ENCODE measurements around the gene TMEM186.

DNA sequence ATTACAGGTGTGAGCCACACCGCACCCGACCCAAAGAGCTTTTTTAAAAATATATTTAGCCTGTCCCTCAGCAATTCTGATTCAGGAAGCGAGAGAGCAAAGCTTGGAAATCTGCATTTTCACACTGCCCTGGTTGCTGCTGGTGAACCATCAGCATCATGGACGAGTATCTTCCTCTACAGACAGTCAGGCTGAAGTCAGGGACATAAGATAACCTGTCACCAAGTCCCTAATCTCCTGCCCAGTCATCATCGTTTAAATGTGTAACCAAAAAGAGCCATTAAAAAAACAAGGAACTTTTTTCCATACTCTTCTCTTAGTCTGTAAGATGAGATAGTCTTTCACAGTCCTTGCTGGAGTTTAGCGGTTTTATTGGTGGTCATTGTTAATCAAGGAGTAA, 6.9 kb upstream of the TMEM186 start:
- TF ChIP-seq, protein P1, sequence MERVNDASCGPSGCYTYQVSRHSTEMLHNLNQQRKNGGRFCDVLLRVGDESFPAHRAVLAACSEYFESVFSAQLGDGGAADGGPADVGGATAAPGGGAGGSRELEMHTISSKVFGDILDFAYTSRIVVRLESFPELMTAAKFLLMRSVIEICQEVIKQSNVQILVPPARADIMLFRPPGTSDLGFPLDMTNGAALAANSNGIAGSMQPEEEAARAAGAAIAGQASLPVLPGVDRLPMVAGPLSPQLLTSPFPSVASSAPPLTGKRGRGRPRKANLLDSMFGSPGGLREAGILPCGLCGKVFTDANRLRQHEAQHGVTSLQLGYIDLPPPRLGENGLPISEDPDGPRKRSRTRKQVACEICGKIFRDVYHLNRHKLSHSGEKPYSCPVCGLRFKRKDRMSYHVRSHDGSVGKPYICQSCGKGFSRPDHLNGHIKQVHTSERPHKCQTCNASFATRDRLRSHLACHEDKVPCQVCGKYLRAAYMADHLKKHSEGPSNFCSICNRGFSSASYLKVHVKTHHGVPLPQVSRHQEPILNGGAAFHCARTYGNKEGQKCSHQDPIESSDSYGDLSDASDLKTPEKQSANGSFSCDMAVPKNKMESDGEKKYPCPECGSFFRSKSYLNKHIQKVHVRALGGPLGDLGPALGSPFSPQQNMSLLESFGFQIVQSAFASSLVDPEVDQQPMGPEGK (CRISPR knock-in tag; IDR thresholded peaks at IDR 0.05; ENCODE audit: borderline replicate concordance), result no peak
- no peak for TF ChIP-seq ZNF70 (CRISPR knock-in tag; IDR thresholded peaks at IDR 0.05)
- TF ChIP-seq, protein P2, sequence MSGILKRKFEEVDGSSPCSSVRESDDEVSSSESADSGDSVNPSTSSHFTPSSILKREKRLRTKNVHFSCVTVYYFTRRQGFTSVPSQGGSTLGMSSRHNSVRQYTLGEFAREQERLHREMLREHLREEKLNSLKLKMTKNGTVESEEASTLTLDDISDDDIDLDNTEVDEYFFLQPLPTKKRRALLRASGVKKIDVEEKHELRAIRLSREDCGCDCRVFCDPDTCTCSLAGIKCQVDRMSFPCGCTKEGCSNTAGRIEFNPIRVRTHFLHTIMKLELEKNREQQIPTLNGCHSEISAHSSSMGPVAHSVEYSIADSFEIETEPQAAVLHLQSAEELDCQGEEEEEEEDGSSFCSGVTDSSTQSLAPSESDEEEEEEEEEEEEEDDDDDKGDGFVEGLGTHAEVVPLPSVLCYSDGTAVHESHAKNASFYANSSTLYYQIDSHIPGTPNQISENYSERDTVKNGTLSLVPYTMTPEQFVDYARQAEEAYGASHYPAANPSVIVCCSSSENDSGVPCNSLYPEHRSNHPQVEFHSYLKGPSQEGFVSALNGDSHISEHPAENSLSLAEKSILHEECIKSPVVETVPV (CRISPR knock-in tag; IDR thresholded peaks at IDR 0.05), result no peak
- no peak for TF ChIP-seq OSR1 (CRISPR knock-in tag; IDR thresholded peaks at IDR 0.05)
- no peak for TF ChIP-seq ZFP30 (CRISPR knock-in tag; IDR thresholded peaks at IDR 0.05)

Measured in SK-N-SH treated with all-trans-retinoic acid at 6 μM for 48 hours (cell line).